KMS-11 (cell line): ENCODE results near the gene PEX10.

Experiments used
- H2AFZ ChIP-seq: fragments of 200-600 bp; sonication (generic); 2 replicates; pipeline ENCODE4 v1.6.1; 2016; ENCODE audit warnings: antibody characterized with exemption, mixed run types, low read depth
- H3K27ac ChIP-seq: fragments of 200-600 bp; sonication (generic); 2 replicates; pipeline ENCODE4 v1.6.1; 2016; ENCODE audit warnings: mild to moderate bottlenecking, mixed run types
- H3K27me3 ChIP-seq: fragments of 200-600 bp; sonication (generic); 2 replicates; pipeline ENCODE4 v1.6.1; 2017; ENCODE audit warnings: mild to moderate bottlenecking, low read depth, mixed run types, moderate library complexity; ENCODE audit not compliant: insufficient read depth
- H3K36me3 ChIP-seq: fragments of 200-600 bp; sonication (generic); 2 replicates; pipeline ENCODE4 v1.6.1; 2017; ENCODE audit warnings: mild to moderate bottlenecking, mixed run types; ENCODE audit not compliant: insufficient read depth
- H3K4me1 ChIP-seq: fragments of 200-600 bp; sonication (generic); 2 replicates; pipeline ENCODE4 v1.6.1; 2016; ENCODE audit warnings: mild to moderate bottlenecking, low read depth, mixed run types; ENCODE audit not compliant: poor library complexity, severe bottlenecking
- H3K4me2 ChIP-seq: fragments of 200-600 bp; sonication (generic); 2 replicates; pipeline ENCODE4 v1.7.0; 2016; ENCODE audit warnings: mild to moderate bottlenecking, mixed run types
- H3K4me3 ChIP-seq: fragments of 200-600 bp; sonication (generic); IDR thresholded peaks from 2 replicates; pipeline ENCODE4 v1.6.1; 2017; ENCODE audit warnings: low read depth, low read length, mixed read lengths; ENCODE audit not compliant: insufficient read depth
- H3K79me2 ChIP-seq: fragments of 200-600 bp; sonication (generic); 2 replicates; pipeline ENCODE4 v1.6.1; 2016; ENCODE audit warnings: low read depth, mixed run types; ENCODE audit not compliant: insufficient read depth
- H3K9ac ChIP-seq: fragments of 200-600 bp; sonication (generic); 2 replicates; pipeline ENCODE4 v1.6.1; 2016; ENCODE audit warnings: mild to moderate bottlenecking, mixed run types
- H4K20me1 ChIP-seq: fragments of 200-600 bp; sonication (generic); 2 replicates; pipeline ENCODE4 v1.6.1; 2016; ENCODE audit warnings: mild to moderate bottlenecking, mixed run types; ENCODE audit not compliant: insufficient read depth
- CTCF ChIP-seq: fragments of 200-600 bp; sonication (generic); conservative IDR thresholded peaks from 2 replicates; pipeline ENCODE4 v1.6.1; 2017; ENCODE audit warnings: low read depth, mild to moderate bottlenecking, antibody characterized with exemption, low read length, moderate library complexity, mixed read lengths

PEX10 gene

DNA sequence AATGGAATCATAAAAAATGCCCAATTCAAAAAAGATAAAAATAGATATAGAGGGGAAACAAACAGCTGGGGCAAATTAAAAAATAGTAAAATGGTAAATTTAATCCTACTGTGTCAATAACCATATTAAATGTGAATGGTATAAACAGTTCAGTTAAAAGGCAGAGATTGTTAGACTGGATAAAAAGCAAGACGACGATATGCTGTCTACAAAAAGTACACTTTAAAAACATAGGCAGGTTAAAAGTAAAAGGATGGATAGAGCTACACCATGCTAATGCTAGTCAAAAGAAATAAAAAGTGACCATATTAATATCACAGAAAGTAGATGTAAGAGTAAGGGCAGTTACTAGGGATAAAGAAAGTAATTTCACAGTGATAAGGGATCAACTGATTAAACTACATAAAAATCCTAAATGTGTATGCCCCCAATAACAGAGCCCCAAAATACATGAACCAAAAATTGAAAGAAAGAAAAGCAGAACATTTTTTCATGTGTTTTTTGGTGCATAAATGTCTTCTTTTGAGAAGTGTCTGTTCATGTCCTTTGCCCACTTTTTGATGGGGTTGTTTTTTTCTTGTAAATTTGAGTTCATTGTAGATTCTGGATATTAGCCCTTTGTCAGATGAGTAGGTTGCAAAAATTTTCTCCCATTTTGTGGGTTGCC lies 48.4 kb downstream of the PEX10 start:
- H3K4me3 ChIP-seq = no peak overlapping the region
- no peaks in the 10 kb centered on the region for H3K4me1 ChIP-seq
- no peak overlapping the region for H2AFZ ChIP-seq
- H3K9ac ChIP-seq = no peak overlapping the region
- H3K79me2 ChIP-seq = no peaks in the 10 kb centered on the region
- no peak for TF ChIP-seq CTCF
- no peak overlapping the region for H3K27ac ChIP-seq
- H4K20me1 ChIP-seq = no peaks in the 10 kb centered on the region
- peaks cover 20% of the 10 kb centered on the region for H3K27me3 ChIP-seq
- H3K36me3 ChIP-seq = no peaks in the 10 kb centered on the region
- H3K4me2 ChIP-seq = no peak overlapping the region

GRCh38 chr1:2360588-2361364 lies 51.6 kb downstream of the PEX10 start:
- no peaks in the 10 kb centered on the region for H3K36me3 ChIP-seq
- H3K27ac ChIP-seq = no peak overlapping the region
- H4K20me1 ChIP-seq = no peaks in the 10 kb centered on the region
- H3K4me2 ChIP-seq = no peak overlapping the region
- no peaks in the 10 kb centered on the region for H3K79me2 ChIP-seq
- no peaks in the 10 kb centered on the region for H3K4me1 ChIP-seq
- no peak overlapping the region for H3K9ac ChIP-seq
- no peak overlapping the region for H2AFZ ChIP-seq
- no peak overlapping the region for H3K4me3 ChIP-seq
- no peak for TF ChIP-seq CTCF
- peaks cover 44% of the 10 kb centered on the region for H3K27me3 ChIP-seq

DNA sequence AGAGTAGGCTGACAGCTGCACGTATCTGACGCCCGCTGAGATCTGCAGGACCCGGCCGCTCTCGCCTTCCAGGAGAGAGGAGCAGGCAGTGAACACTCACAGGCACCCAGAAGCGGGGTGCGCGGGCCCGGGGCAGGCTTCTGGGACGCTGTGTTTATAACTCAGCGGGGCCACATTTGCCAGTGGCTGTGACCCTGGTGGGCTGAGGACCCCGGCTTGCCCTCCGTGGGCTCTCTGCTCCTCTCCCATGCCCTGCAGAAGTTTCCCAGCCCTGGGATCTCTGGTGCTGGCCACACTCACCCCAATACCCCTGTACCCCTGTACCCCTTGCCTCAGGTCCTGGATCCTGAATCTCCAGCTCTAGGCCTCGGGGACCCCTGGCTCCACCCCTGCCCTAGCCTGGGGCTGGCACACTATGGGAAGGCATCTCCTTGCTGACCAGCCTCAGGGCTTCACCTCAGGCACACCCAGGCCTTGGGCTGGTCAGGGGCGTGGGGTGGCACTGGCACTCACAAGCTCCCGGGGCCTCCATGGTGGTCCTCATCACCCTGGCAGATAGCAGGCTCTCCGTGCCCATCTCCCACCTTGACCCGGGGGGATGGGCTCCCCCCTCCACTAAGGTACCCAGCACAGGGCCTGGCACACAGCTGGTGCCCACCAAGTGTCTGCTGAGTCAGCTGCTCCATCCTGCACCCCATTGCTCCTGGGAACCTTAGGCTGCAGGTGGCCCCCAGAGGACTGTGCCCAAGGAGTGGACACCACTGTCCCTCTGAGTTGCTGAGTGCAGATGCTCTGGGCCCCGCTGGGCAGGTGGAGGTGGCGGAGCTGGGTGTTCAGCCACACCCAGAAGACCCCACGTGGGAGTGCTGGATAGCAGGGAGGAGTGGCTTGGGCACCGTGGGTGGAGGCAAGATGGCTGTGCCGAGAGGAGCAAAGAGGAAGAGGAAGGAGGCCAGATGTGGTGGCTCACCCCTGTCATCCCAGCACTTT lies 53.4 kb downstream of the PEX10 start:
- no peaks in the 10 kb centered on the region for H3K4me1 ChIP-seq
- TF ChIP-seq CTCF = no peak

DNA sequence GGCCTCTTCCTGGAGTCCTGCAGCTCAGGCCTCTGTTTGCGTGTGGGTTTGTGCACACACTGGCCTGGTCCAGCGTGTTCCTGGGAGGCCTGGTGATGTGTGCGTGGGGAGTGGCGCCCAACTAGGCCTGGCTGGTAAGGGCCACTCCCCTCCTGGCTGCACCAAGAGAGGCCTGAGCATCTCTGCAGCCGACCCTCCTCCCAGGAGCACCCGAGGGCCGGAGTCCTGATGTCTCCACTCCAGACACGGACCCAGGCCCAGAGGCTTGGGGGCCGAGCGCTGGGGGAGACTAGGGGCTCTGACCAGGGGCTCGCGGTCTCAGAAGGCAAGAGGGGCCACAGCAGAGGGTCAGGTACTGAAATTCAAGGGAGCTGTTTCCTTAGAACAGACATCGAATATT lies 54.3 kb downstream of the PEX10 start:
- H3K9ac ChIP-seq = no peak overlapping the region
- no peak overlapping the region for H2AFZ ChIP-seq
- H3K4me2 ChIP-seq = no peak overlapping the region
- no peak for TF ChIP-seq CTCF
- H4K20me1 ChIP-seq = no peaks in the 10 kb centered on the region
- H3K79me2 ChIP-seq = no peaks in the 10 kb centered on the region
- no peak overlapping the region for H3K4me3 ChIP-seq
- no peaks in the 10 kb centered on the region for H3K4me1 ChIP-seq
- no peak overlapping the region for H3K27ac ChIP-seq
- H3K36me3 ChIP-seq = no peaks in the 10 kb centered on the region
- peaks cover 71% of the 10 kb centered on the region for H3K27me3 ChIP-seq

More for the DNA sequence above, 53.4 kb downstream of the PEX10 start:
- H4K20me1 ChIP-seq = no peaks in the 10 kb centered on the region
- H3K9ac ChIP-seq = no peak overlapping the region
- no peaks in the 10 kb centered on the region for H3K79me2 ChIP-seq
- H3K27ac ChIP-seq = no peak overlapping the region
- H2AFZ ChIP-seq = no peak overlapping the region
- no peaks in the 10 kb centered on the region for H3K36me3 ChIP-seq
- no peak overlapping the region for H3K4me3 ChIP-seq
- no peak overlapping the region for H3K4me2 ChIP-seq
- H3K27me3 ChIP-seq = peaks cover 63% of the 10 kb centered on the region
